Measurements from ENCODE around the gene CCR4.

DNA sequence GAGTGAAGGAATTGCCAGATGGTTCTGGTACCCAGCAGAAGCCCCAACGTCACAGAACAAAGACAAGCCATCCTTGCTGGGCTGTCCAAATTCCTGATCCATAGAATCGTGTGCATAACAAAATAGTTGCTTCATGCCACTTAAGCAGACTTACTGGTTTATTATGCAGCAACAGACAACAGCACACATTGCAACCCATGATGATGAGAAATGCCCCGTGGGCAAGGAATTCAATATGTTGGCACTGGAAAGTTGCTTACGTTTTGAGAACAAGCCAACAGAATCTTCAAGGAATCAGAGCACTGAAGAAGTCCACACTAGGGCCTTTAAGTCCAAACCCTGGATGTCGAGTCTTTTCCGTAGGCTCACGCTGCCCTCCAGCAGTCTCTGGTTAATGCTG, 40.3 kb downstream of the CCR4 start:
- TF ChIP-seq, protein P1, sequence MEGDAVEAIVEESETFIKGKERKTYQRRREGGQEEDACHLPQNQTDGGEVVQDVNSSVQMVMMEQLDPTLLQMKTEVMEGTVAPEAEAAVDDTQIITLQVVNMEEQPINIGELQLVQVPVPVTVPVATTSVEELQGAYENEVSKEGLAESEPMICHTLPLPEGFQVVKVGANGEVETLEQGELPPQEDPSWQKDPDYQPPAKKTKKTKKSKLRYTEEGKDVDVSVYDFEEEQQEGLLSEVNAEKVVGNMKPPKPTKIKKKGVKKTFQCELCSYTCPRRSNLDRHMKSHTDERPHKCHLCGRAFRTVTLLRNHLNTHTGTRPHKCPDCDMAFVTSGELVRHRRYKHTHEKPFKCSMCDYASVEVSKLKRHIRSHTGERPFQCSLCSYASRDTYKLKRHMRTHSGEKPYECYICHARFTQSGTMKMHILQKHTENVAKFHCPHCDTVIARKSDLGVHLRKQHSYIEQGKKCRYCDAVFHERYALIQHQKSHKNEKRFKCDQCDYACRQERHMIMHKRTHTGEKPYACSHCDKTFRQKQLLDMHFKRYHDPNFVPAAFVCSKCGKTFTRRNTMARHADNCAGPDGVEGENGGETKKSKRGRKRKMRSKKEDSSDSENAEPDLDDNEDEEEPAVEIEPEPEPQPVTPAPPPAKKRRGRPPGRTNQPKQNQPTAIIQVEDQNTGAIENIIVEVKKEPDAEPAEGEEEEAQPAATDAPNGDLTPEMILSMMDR (IDR thresholded peaks at IDR 0.05) = no peak
- TF ChIP-seq POLR2A (IDR thresholded peaks at IDR 0.05) = no peak

Measured in thyroid gland (tissue), 4 donors.